ENCODE results near the gene PKDCC. TPM values are rescaled to one million over a fixed set of nuclear protein-coding genes. Genes with fewer than 3 reads are reported as not detected.

The PKDCC gene
- total RNA-seq, 1 experiment from 2014 or later: 3.9 TPM

DNA sequence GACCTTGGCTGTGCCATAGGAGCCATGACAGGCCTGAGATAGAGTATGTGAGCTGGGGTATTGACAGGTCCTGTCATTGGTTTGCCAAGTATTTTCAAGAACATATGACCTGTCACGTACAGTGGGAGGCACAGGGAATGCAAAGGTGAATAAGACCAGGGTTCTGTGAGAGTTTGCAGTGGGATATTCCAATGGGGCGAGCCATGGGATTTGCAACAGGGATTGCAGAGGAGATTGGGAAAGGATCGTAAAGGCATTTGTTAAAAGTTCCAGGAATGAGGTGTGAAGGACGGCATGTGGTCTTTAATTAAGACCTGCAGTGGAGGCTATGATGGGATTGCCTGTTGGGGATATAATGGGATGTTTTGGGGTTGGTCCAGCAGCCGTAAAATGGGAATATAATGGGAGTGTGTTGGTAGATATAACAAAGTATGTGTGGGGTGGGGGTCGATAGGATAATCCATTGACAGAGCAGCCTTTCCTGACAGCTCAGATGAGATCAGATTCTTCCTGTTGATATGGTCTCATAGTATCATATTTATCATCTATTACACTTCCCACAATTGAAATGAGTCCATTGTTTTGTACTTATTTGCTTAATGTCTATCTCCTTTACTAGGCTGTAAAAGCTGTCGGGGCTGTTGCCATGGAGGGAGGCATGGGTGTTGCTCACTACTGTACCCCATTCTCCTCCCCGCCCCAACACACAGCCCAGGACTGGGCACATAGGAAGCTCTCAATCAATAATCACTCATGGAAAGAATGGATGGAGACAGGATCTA lies 38.1 kb downstream of the PKDCC start:
- intact Hi-C loops (cut with micrococcal nuclease; ENCODE audit: unreplicated experiment): loop anchor here (1.0 kb wide), 3 partner anchors 217 to 246 kb away; no protein-coding TSS in a partner anchor
- TF ChIP-seq CTCF (conservative IDR thresholded peaks at IDR 0.05) (no peak), EZH2 (IDR thresholded peaks at IDR 0.05; ENCODE audit: low read depth) (no peak)
- no peak for DNase-seq
- ChIA-PET CTCF (interaction anchor here (0.6 to 3.1 kb wide), 4 partner anchors 216 to 234 kb away, joined by 4 to 18 read pairs (median 8); no protein-coding TSS in a partner anchor), POLR2A (ENCODE audit: unreplicated experiment) (interaction anchor here (0.6 kb wide), 1 partner anchor 230 kb away, joined by 3 read pairs; no protein-coding TSS in a partner anchor)
- Histone ChIP-seq H3K4me3 (no peak overlapping the region), H3K9me2 (ENCODE audit: insufficient read depth) (no peaks in the 10 kb centered on the region), H3K79me2 (ENCODE audit: low read depth) (no peaks in the 10 kb centered on the region), H3K27me3 (ENCODE audit: insufficient read depth, low read depth) (no peaks in the 10 kb centered on the region), H3F3A (ENCODE audit: insufficient read depth, low read depth) (peaks cover 5% of the 10 kb centered on the region; the same call in 1 of the 2 replicates), H2AFZ (no peak overlapping the region), H3K4me1 (replicated peaks; ENCODE audit: insufficient read depth) (no peaks in the 10 kb centered on the region), H3K36me3 (ENCODE audit: low read depth) (no peaks in the 10 kb centered on the region), H3K9me3 (ENCODE audit: insufficient read depth, low read depth) (no peaks in the 10 kb centered on the region), H3K27ac (no peak overlapping the region), H3K4me2 (no peak overlapping the region), H4K20me1 (ENCODE audit: insufficient read depth) (no peaks in the 10 kb centered on the region)
- BruUV-seq (replicated peaks): no TSS peak

- BruUV-seq (replicated peaks): no TSS peak
- no peak overlapping the region for H3K4me2 ChIP-seq
- no peak for TF ChIP-seq EZH2 (IDR thresholded peaks at IDR 0.05; ENCODE audit: low read depth)
- peak; percentile 98 for TF ChIP-seq CTCF (conservative IDR thresholded peaks at IDR 0.05)
- no peak overlapping the region for H2AFZ ChIP-seq
- H3K9me2 ChIP-seq (ENCODE audit: insufficient read depth): no peaks in the 10 kb centered on the region
- no peaks in the 10 kb centered on the region for H4K20me1 ChIP-seq (ENCODE audit: insufficient read depth)
- ChIA-PET POLR2A (ENCODE audit: unreplicated experiment) (interaction anchor here (0.6 kb wide), 1 partner anchor 231 kb away, joined by 3 read pairs; no protein-coding TSS in a partner anchor), CTCF (interaction anchor here (0.6 to 3.1 kb wide), 4 partner anchors 216 to 235 kb away, joined by 4 to 18 read pairs (median 8); no protein-coding TSS in a partner anchor)
- no peak overlapping the region for H3K4me3 ChIP-seq
- H3K27ac ChIP-seq: no peak overlapping the region
- intact Hi-C loops (cut with micrococcal nuclease; ENCODE audit: unreplicated experiment): loop anchor here (1.0 kb wide), 3 partner anchors 217 to 246 kb away; no protein-coding TSS in a partner anchor
- DNase-seq: peak; percentile 45 to 73
- H3K4me1 ChIP-seq (replicated peaks; ENCODE audit: insufficient read depth): no peaks in the 10 kb centered on the region
- no peaks in the 10 kb centered on the region for H3K9me3 ChIP-seq (ENCODE audit: insufficient read depth, low read depth)
- H3F3A ChIP-seq (ENCODE audit: insufficient read depth, low read depth): peaks cover 5% of the 10 kb centered on the region; the same call in 1 of the 2 replicates
- no peaks in the 10 kb centered on the region for H3K36me3 ChIP-seq (ENCODE audit: low read depth)
- H3K79me2 ChIP-seq (ENCODE audit: low read depth): no peaks in the 10 kb centered on the region
- no peaks in the 10 kb centered on the region for H3K27me3 ChIP-seq (ENCODE audit: insufficient read depth, low read depth)
Observed at GRCh38 chr2:42086500-42086953, 38.7 kb downstream of the PKDCC start.

GRCh38 chr2:42087137-42087856 lies 39.5 kb downstream of the PKDCC start:
- no peak for DNase-seq
- intact Hi-C loops (cut with micrococcal nuclease; ENCODE audit: unreplicated experiment): no loop called here
- POLR2A ChIA-PET (ENCODE audit: unreplicated experiment): no interaction called here

More at GRCh38 chr2:42087137-42087856, 39.5 kb downstream of the PKDCC start:
- Histone ChIP-seq H3K4me1 (replicated peaks; ENCODE audit: insufficient read depth) (no peaks in the 10 kb centered on the region), H3K79me2 (ENCODE audit: low read depth) (no peaks in the 10 kb centered on the region), H3K36me3 (ENCODE audit: low read depth) (no peaks in the 10 kb centered on the region), H3F3A (ENCODE audit: insufficient read depth, low read depth) (peaks cover 5% of the 10 kb centered on the region; the same call in 1 of the 2 replicates), H3K9me3 (ENCODE audit: insufficient read depth, low read depth) (no peaks in the 10 kb centered on the region), H2AFZ (no peak overlapping the region), H3K9me2 (ENCODE audit: insufficient read depth) (no peaks in the 10 kb centered on the region), H3K27ac (no peak overlapping the region), H4K20me1 (ENCODE audit: insufficient read depth) (no peaks in the 10 kb centered on the region), H3K4me3 (no peak overlapping the region), H3K4me2 (no peak overlapping the region), H3K27me3 (ENCODE audit: insufficient read depth, low read depth) (no peaks in the 10 kb centered on the region)
- no TSS peak for BruUV-seq (replicated peaks)
- CTCF ChIA-PET: interaction anchor here (0.9 to 3.1 kb wide), 6 partner anchors 215 to 241 kb away, joined by 4 to 18 read pairs (median 6); no protein-coding TSS in a partner anchor
- no peak for TF ChIP-seq EZH2 (IDR thresholded peaks at IDR 0.05; ENCODE audit: low read depth)
- no peak for TF ChIP-seq CTCF (conservative IDR thresholded peaks at IDR 0.05)
